A549 (cell line): ENCODE results near the gene SELENOT. TPM values are rescaled to one million over a fixed set of nuclear protein-coding genes. Genes with fewer than 3 reads are reported as not detected.

Experiments used
- ATAC-seq, 2 experiments: fragments of 200-7000 bp in 1 of 2; fragments of >200 bp in 1 of 2; cut with Nextera tagmentation in 1 of 2; cut with Tn5 transposase in 1 of 2; 3 replicates each; pipeline versions ENCODE4 v1.8.0 to v1.9.1; 2018 to 2020; ENCODE audit warnings: mild to moderate bottlenecking in 1 of 2, moderate library complexity in 1 of 2
- CTCF ChIA-PET: fragments of 300-600 bp; sonication (Branson Sonifier 250); formaldehyde crosslinking; extraction: SDS; loops from one replicate; lab custom pipeline; 2021; ENCODE audit warnings: antibody characterized with exemption, inconsistent platforms; lab: Yijun Ruan, JAX
- POLR2A ChIA-PET: fragments of 350-600 bp; formaldehyde crosslinking; extraction: SDS; loops from one replicate; lab custom pipeline; 2021; ENCODE audit warnings: antibody characterized with exemption, inconsistent platforms; lab: Yijun Ruan, JAX
- DNase-seq, 2 experiments: peaks; one replicate each; pipeline versions ENCODE4 v3.0.0 to v3.0.0-alpha.2; 2011 to 2016; ENCODE audit warnings: low read depth in 1 of 2, low spot score in 1 of 2
- FAIRE-seq: peaks from 2 replicates; lab custom pipeline; 2011; peaks lifted over from hg19 to GRCh38; lab: Jason Lieb, UNC
- H3K27ac ChIP-seq, 2 experiments: fragments of >200 bp; sonication (Bioruptor Twin); formaldehyde crosslinking; 3 replicates each; pipeline ENCODE4 v1.5.1; 2016 to 2017
- H3K4me1 ChIP-seq: fragments of >200 bp; sonication (Bioruptor Twin); formaldehyde crosslinking; 3 replicates; pipeline ENCODE4 v1.6.1; 2016
- H3K4me2 ChIP-seq: fragments of >200 bp; sonication (Bioruptor Twin); formaldehyde crosslinking; 3 replicates; pipeline ENCODE4 v1.6.1; 2016
- H3K4me3 ChIP-seq: fragments of >200 bp; sonication (Bioruptor Twin); formaldehyde crosslinking; 3 replicates; pipeline ENCODE4 v1.5.1; 2016
- H3K9me3 ChIP-seq: fragments of >200 bp; sonication (Bioruptor Twin); formaldehyde crosslinking; 3 replicates; pipeline ENCODE4 v1.6.1; 2016
- CBX2 ChIP-seq: fragments of 200-600 bp; sonication (generic); IDR thresholded peaks from 2 replicates; pipeline ENCODE4 v1.6.1; 2016; ENCODE audit warnings: low read depth, mild to moderate bottlenecking, borderline replicate concordance
- CHD2 ChIP-seq: fragments of 150-350 bp; IDR thresholded peaks from 2 replicates; pipeline ENCODE4 v1.6.1; 2014; ENCODE audit warnings: low read length; ENCODE audit not compliant: partially characterized antibody
- FOSL2 ChIP-seq, 2 experiments: fragments of 450-650 bp in 1 of 2; fragments of >200 bp in 1 of 2; sonication (Bioruptor Twin) in 1 of 2; formaldehyde crosslinking; IDR thresholded peaks; 2 replicates each; pipeline versions ENCODE4 v1.5.0 to v1.6.1; 2016 to 2020; ENCODE audit warnings: mild to moderate bottlenecking in 1 of 2, moderate library complexity in 1 of 2
- FOXS1 ChIP-seq: fragments of 250-450 bp; sonication (Bioruptor Pico); IDR thresholded peaks from 2 replicates; pipeline ENCODE4 v1.5.0; 2020; ENCODE audit warnings: mild to moderate bottlenecking, moderate library complexity
- HDAC2 ChIP-seq: fragments of 200-600 bp; sonication (generic); IDR thresholded peaks from 2 replicates; pipeline ENCODE4 v1.6.1; 2016
- HEYL ChIP-seq: fragments of 250-450 bp; sonication (Bioruptor Pico); IDR thresholded peaks from 2 replicates; pipeline ENCODE4 v1.8.0; 2021; ENCODE audit warnings: mild to moderate bottlenecking, moderate library complexity
- HOXB13 ChIP-seq: fragments of 250-450 bp; sonication (Bioruptor Pico); IDR thresholded peaks from 2 replicates; pipeline ENCODE4 v1.5.0; 2020; ENCODE audit warnings: low read depth, mild to moderate bottlenecking, moderate library complexity
- JUNB ChIP-seq: fragments of >200 bp; sonication (Bioruptor Twin); formaldehyde crosslinking; IDR thresholded peaks from 2 replicates; pipeline ENCODE4 v1.6.1; 2016
- KDM1A ChIP-seq: fragments of 200-600 bp; sonication (generic); IDR thresholded peaks from 2 replicates; pipeline ENCODE4 v1.6.1; 2016; ENCODE audit warnings: low read depth, mild to moderate bottlenecking
- KDM5A ChIP-seq: fragments of 200-600 bp; sonication (generic); IDR thresholded peaks from 2 replicates; pipeline ENCODE4 v1.6.1; 2016; ENCODE audit warnings: antibody characterized with exemption, mild to moderate bottlenecking
- MAFK ChIP-seq: fragments of 450-650 bp; IDR thresholded peaks from 2 replicates; pipeline ENCODE4 v1.6.1; 2014; ENCODE audit not compliant: partially characterized antibody
- NFE2L2 ChIP-seq: fragments of 150-350 bp; conservative IDR thresholded peaks from 2 replicates; pipeline ENCODE4 v1.6.1; 2014; ENCODE audit warnings: low read length
- NR3C1 ChIP-seq: fragments of >200 bp; sonication (Bioruptor Twin); formaldehyde crosslinking; IDR thresholded peaks from 3 replicates; pipeline ENCODE4 v1.6.1; 2017
- RCOR1 ChIP-seq: fragments of 150-350 bp; IDR thresholded peaks from 2 replicates; pipeline ENCODE4 v1.6.1; 2014; ENCODE audit warnings: antibody characterized with exemption, low read length, low read depth
- REST ChIP-seq: fragments of 200-600 bp; sonication (generic); IDR thresholded peaks from 2 replicates; pipeline ENCODE4 v1.6.1; 2016; ENCODE audit warnings: antibody characterized with exemption, mild to moderate bottlenecking, moderate library complexity
- RFX5 ChIP-seq: fragments of 450-650 bp; IDR thresholded peaks from 2 replicates; pipeline ENCODE4 v1.7.1; 2014; ENCODE audit warnings: antibody characterized with exemption, mild to moderate bottlenecking, moderate library complexity
- RNF2 ChIP-seq: fragments of 200-600 bp; sonication (generic); IDR thresholded peaks from 2 replicates; pipeline ENCODE4 v1.6.1; 2016; ENCODE audit warnings: low read depth, mild to moderate bottlenecking, antibody characterized with exemption, moderate library complexity, borderline replicate concordance
- TFCP2L1 ChIP-seq: fragments of 250-450 bp; sonication (Bioruptor Pico); IDR thresholded peaks from 2 replicates; pipeline ENCODE4 v1.5.0; 2021; ENCODE audit warnings: mild to moderate bottlenecking
- USF2 ChIP-seq: fragments of 450-650 bp; IDR thresholded peaks from 2 replicates; pipeline ENCODE4 v1.6.1; 2014; ENCODE audit warnings: antibody characterized with exemption
- ZC3H11A ChIP-seq: fragments of 450-650 bp; IDR thresholded peaks from 2 replicates; pipeline ENCODE4 v1.6.1; 2014; ENCODE audit warnings: antibody characterized with exemption, mild to moderate bottlenecking
- ZFP36 ChIP-seq: fragments of 450-650 bp; IDR thresholded peaks from 2 replicates; pipeline ENCODE4 v1.6.1; 2014; ENCODE audit warnings: borderline replicate concordance; ENCODE audit not compliant: partially characterized antibody
- ZSCAN20 ChIP-seq: fragments of 250-450 bp; sonication (Bioruptor Pico); IDR thresholded peaks from 2 replicates; pipeline ENCODE4 v1.8.0; 2022; ENCODE audit warnings: mild to moderate bottlenecking, moderate library complexity
- WGBS: methylation state at CpG from one replicate; pipeline ENCODE4 v1.1.6; 2017; ENCODE audit errors: missing lambda C conversion rate; 5-methylcytosine and 5-hydroxymethylcytosine counted together
- polyA plus RNA-seq, 4 experiments: library from polyadenylated mRNA; depleted of rRNA in 3 of 4; stranded (reverse); fragments of >200 nt; fragmentation: RNase III in 1 of 4; extraction: RNeasy Plus Mini Kit Qiagen cat#74134 plus additional on column Dnase treatment in 1 of 4; gene quantifications; 2 replicates in 3 of 4; 3 replicates in 1 of 4; pipeline ENCODE4 v1.2.3, GENCODE V29; 2011 to 2017

Gene SELENOT
- polyA plus RNA-seq, 2 of the 4 experiments (the other 2 are of a cell fraction) = 100 to 536 TPM

DNA sequence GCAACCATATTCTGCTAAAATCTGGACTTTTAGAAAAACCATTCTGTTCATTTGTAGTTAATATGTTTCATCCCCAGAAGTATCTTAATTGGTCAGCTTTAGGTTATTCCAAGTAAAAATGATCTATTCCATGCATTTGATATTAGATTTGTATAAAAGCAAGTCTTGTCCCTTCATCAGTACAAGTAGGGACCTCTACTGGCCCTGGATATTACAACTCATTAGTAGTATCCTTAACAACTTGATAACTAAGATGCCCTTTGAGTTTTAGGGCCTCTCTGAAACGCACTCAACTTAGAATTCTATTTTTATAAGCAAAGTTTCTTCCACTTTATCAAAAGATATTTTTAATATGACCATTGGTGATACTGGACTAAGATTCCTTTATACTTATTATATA lies 25.3 kb upstream of the SELENOT start:
- Histone ChIP-seq H3K9me3 (no peaks in the 10 kb centered on the region), H3K4me3 (no peak overlapping the region), H3K27ac (no peak overlapping the region), H3K4me2 (no peak overlapping the region), H3K4me1 (no peaks in the 10 kb centered on the region)
- ChIA-PET POLR2A (no interaction called here), CTCF (interaction anchor here (1.6 kb wide), 1 partner anchor 10 kb away, joined by 3 read pairs; no protein-coding TSS in a partner anchor)
- peak in 1 of 2 experiments; percentile 19 for DNase-seq
- peak in 1 of 2 experiments; percentile 42; a peak in 1 of 6 replicates for ATAC-seq
- WGBS = 78% methylated on average over 1 of the region's 1 CpG
- TF ChIP-seq HOXB13 = no peak
- TF ChIP-seq RCOR1 = no peak
- no peak for TF ChIP-seq JUNB
- no peak for TF ChIP-seq NFE2L2
- no peak for TF ChIP-seq ZFP36
- no peak for TF ChIP-seq KDM1A
- no peak for TF ChIP-seq MAFK
- TF ChIP-seq FOXS1 (CRISPR knock-in tag) = no peak
- no peak for TF ChIP-seq FOSL2 (IDR thresholded peaks at IDR 0.05)
- no peak for TF ChIP-seq FOSL2 (CRISPR knock-in tag; IDR thresholded peaks at IDR 0.05)
- no peak for TF ChIP-seq KDM5A
- TF ChIP-seq HEYL = no peak
- no peak for TF ChIP-seq CHD2
- no peak for FAIRE-seq

- DNase-seq = no peak
- no peak overlapping the region for H3K27ac ChIP-seq
- H3K9me3 ChIP-seq = no peaks in the 10 kb centered on the region
- no peak overlapping the region for H3K4me2 ChIP-seq
- POLR2A ChIA-PET = no interaction called here
- H3K4me3 ChIP-seq = no peak overlapping the region
- FAIRE-seq = no peak
- no peak for TF ChIP-seq CBX2
- TF ChIP-seq JUNB = no peak
- no peak for TF ChIP-seq REST
- TF ChIP-seq RFX5 = no peak
- no peak for TF ChIP-seq ZSCAN20 (CRISPR knock-in tag)
- TF ChIP-seq NR3C1 = no peak
- no peak for TF ChIP-seq TFCP2L1 (CRISPR knock-in tag)
- TF ChIP-seq RNF2 = no peak
- TF ChIP-seq USF2 = no peak
- no peak for TF ChIP-seq ZC3H11A
- no peak for TF ChIP-seq ZFP36
- no peak for ATAC-seq
- no peaks in the 10 kb centered on the region for H3K4me1 ChIP-seq
- CTCF ChIA-PET = interaction anchor here (0.7 kb wide), 1 partner anchor 25 kb away, joined by 3 read pairs; no protein-coding TSS in a partner anchor
Measured at GRCh38 chr3:150581174-150581573, 21.9 kb upstream of the SELENOT start.

- DNase-seq = no peak
- CTCF ChIA-PET = interaction anchor here (1.3 to 2.1 kb wide), 2 partner anchors 10 to 26 kb away, joined by 3 to 8 read pairs; no protein-coding TSS in a partner anchor
- WGBS = 94% methylated on average over 2 of the region's 2 CpGs
- no peaks in the 10 kb centered on the region for H3K9me3 ChIP-seq
- no peak overlapping the region for H3K4me2 ChIP-seq
- H3K4me3 ChIP-seq = no peak overlapping the region
- no peak for FAIRE-seq
- POLR2A ChIA-PET = no interaction called here
- H3K4me1 ChIP-seq = no peaks in the 10 kb centered on the region
- H3K27ac ChIP-seq = no peak overlapping the region
- TF ChIP-seq HDAC2 = no peak
- no peak for ATAC-seq
Measured at GRCh38 chr3:150582620-150583019, 20.5 kb upstream of the SELENOT start.
